Body of pancreas (tissue), 4 donors: Measurements from ENCODE around the gene MYLK4. TPM values are rescaled to one million over a fixed set of nuclear protein-coding genes. Genes with fewer than 3 reads are reported as not detected.

Experiments used
- ATAC-seq: fragments of 150-250 bp; one replicate; pipeline ENCODE4 v1.9.1; 2016
- DNase-seq, 4 donors: peaks; one replicate each; pipeline ENCODE4 v3.0.0-alpha.2; 2019
- H3K27ac ChIP-seq, 4 donors: fragments of 200-600 bp; sonication (generic); 1 replicate in 3 of 4; 2 replicates in 1 of 4; pipeline versions ENCODE4 v1.5.1 to v1.6.1; 2016 to 2019; ENCODE audit warnings: mild to moderate bottlenecking in 1 of 4, mixed read lengths in 1 of 4, moderate library complexity in 1 of 4
- H3K27me3 ChIP-seq, 2 donors: fragments of 200-600 bp; sonication (generic); one replicate each; pipeline ENCODE4 v1.6.0; 2016; ENCODE audit warnings: mild to moderate bottlenecking in 1 of 2
- H3K36me3 ChIP-seq, 2 donors: fragments of 200-600 bp; sonication (generic); replicated peaks in 1 of 2; 2 replicates each; pipeline ENCODE4 v1.5.1; 2016; ENCODE audit warnings: low read depth in 2 of 2; ENCODE audit not compliant: insufficient read depth in 1 of 2
- H3K4me1 ChIP-seq: fragments of 200-600 bp; sonication (generic); one replicate; pipeline ENCODE4 v1.6.0; 2016
- H3K4me3 ChIP-seq, 2 donors: fragments of 200-600 bp; sonication (generic); 1 replicate in 1 of 2; 2 replicates in 1 of 2; pipeline ENCODE4 v1.5.1; 2016 to 2019
- H3K9me3 ChIP-seq, 3 donors: fragments of 200-600 bp; sonication (generic); 1 replicate in 2 of 3; 2 replicates in 1 of 3; pipeline ENCODE4 v1.5.1; 2016
- CTCF ChIP-seq, 7 experiments: fragments of 450-650 bp in 4 of 7; fragments of 200-600 bp in 3 of 7; sonication (generic) in 3 of 7; IDR thresholded peaks; one replicate each; pipeline ENCODE4 v1.5.1; 2016 to 2019; ENCODE audit warnings: antibody characterized with exemption in 7 of 7
- POLR2A ChIP-seq, 3 donors: fragments of 450-650 bp; IDR thresholded peaks; one replicate each; pipeline ENCODE4 v1.6.1; 2016; ENCODE audit warnings: antibody characterized with exemption in 3 of 3, mild to moderate bottlenecking in 2 of 3
- WGBS, 2 donors: methylation state at CpG; one replicate each; pipeline ENCODE4 v1.1.5; 2017; 5-methylcytosine and 5-hydroxymethylcytosine counted together
- intact Hi-C: fragments of 100-400 bp; cut with DNase I; formaldehyde crosslinking; loops from one replicate; pipeline ENCODE4 v1.15.1; 2023
- total RNA-seq, 2 donors: library from RNA; depleted of rRNA; stranded (reverse); fragments of >200 nt; gene quantifications; one replicate each; pipeline ENCODE4 v1.1.0, GENCODE V29; 2016

Gene MYLK4
- total RNA-seq, 2 donors from 2014 or later: 0.26 to 0.33 TPM

GRCh38 chr6:2684766-2685754 is 65.7 kb downstream of the MYLK4 start:
- 94 to 96% methylated on average over 29 to 30 of the region's 30 CpGs for whole genome bisulfite sequencing, 2 donors
- Histone ChIP-seq H3K27ac (no peak overlapping the region), H3K27me3 (no peaks in the 10 kb centered on the region), H3K9me3 (no peaks in the 10 kb centered on the region), H3K4me1 (no peaks in the 10 kb centered on the region), H3K4me3 (no peak overlapping the region), H3K36me3 (no peaks in the 10 kb centered on the region)
- no peak for ATAC-seq
- TF ChIP-seq CTCF (IDR thresholded peaks at IDR 0.05): no peak
- TF ChIP-seq POLR2A (IDR thresholded peaks at IDR 0.05): no peak
- DNase-seq: no peak
- intact Hi-C loops: no loop called here

- ATAC-seq (no peak), DNase-seq (no peak)
- no peak overlapping the region for H3K27ac ChIP-seq
- H3K4me1 ChIP-seq: no peaks in the 10 kb centered on the region
- no peaks in the 10 kb centered on the region for H3K36me3 ChIP-seq
- no peak overlapping the region for H3K4me3 ChIP-seq
- intact Hi-C loops: no loop called here
- 87 to 95% methylated on average over 18 of the region's 18 CpGs for WGBS, 2 donors
- TF ChIP-seq CTCF (IDR thresholded peaks at IDR 0.05): no peak
- no peak for TF ChIP-seq POLR2A (IDR thresholded peaks at IDR 0.05)
- no peaks in the 10 kb centered on the region for H3K9me3 ChIP-seq
- no peaks in the 10 kb centered on the region for H3K27me3 ChIP-seq
These were observed 66.5 kb downstream of the MYLK4 start for GRCh38 chr6:2684103-2684749.

- ATAC-seq (no peak), DNase-seq (no peak)
- 74 to 75% methylated on average over 15 of the region's 15 CpGs for WGBS, 2 donors
- no peaks in the 10 kb centered on the region for H3K9me3 ChIP-seq
- no peak overlapping the region for H3K4me3 ChIP-seq
- intact Hi-C loops: no loop called here
- no peak for TF ChIP-seq CTCF (IDR thresholded peaks at IDR 0.05)
- no peak for TF ChIP-seq POLR2A (IDR thresholded peaks at IDR 0.05)
- no peak overlapping the region for H3K27ac ChIP-seq
- H3K36me3 ChIP-seq: no peaks in the 10 kb centered on the region
- no peaks in the 10 kb centered on the region for H3K4me1 ChIP-seq
- H3K27me3 ChIP-seq: no peaks in the 10 kb centered on the region
These were observed 70.3 kb downstream of the MYLK4 start for GRCh38 chr6:2680264-2680922.

GRCh38 chr6:2677080-2677593 is 73.6 kb downstream of the MYLK4 start:
- Histone ChIP-seq H3K36me3 (no peaks in the 10 kb centered on the region), H3K9me3 (no peaks in the 10 kb centered on the region), H3K27ac (no peak overlapping the region), H3K4me1 (no peaks in the 10 kb centered on the region), H3K27me3 (no peaks in the 10 kb centered on the region), H3K4me3 (no peak overlapping the region)
- DNase-seq (no peak), ATAC-seq (no peak)
- 55 to 57% methylated on average over 4 of the region's 4 CpGs for WGBS, 2 donors
- TF ChIP-seq CTCF (IDR thresholded peaks at IDR 0.05) (no peak), POLR2A (IDR thresholded peaks at IDR 0.05) (no peak)
- intact Hi-C loops: no loop called here
